ENCODE results near the gene GKN1. TPM values are rescaled to one million over a fixed set of nuclear protein-coding genes. Genes with fewer than 3 reads are reported as not detected.
"Not testable (repeated sequence)": the region's sequence is repeated elsewhere in the genome, so short reads cannot be mapped to it uniquely, and the experiment has no call there.

Gene GKN1
- total RNA-seq, 1 donor from 2014 or later, result not detected

- intact Hi-C loops (cut with micrococcal nuclease), result not testable (repeated sequence)
Measured at GRCh38 chr2:68955432-68955831, 19.0 kb upstream of the GKN1 start.

DNA sequence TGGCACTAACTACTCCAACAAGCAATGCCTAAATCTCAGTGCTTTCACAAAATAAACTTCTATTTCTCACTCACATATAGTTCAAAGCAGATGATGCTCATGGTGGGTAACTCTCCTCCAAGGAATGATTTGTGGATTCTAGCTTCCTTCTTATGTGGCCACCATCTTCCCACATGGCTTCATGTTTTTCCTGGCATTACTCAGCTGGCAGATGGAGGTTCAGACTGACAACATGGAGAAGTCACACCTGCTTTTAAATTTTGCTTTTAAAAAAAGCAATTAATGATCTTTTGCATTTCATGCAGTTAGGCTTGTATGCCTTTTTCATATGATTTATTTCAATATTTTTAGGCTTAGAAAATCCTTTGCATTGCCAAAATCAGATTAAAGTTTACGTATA is 15.4 kb upstream of the GKN1 start:
- intact Hi-C loops (cut with micrococcal nuclease), result no loop called here

DNA sequence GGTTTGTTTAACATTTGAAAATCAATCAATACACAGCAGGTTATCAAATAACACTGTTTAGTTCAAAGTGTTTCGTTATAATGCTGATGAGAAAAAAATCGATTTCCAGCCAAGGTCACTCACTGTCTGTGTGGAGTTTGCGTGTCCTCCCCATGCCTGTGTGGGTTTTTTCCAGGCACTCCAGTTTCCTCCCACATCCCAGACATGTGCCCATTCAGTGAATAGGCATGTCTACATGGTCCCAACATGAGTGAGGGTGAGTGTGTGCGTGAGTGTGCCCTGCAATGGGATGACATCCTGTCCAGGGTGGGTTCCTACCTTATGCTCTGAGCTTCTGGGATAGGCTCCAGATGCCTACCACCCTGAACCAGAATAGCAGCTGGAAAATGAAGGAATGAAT is 13.1 kb upstream of the GKN1 start:
- intact Hi-C loops (cut with micrococcal nuclease), result no loop called here

DNA sequence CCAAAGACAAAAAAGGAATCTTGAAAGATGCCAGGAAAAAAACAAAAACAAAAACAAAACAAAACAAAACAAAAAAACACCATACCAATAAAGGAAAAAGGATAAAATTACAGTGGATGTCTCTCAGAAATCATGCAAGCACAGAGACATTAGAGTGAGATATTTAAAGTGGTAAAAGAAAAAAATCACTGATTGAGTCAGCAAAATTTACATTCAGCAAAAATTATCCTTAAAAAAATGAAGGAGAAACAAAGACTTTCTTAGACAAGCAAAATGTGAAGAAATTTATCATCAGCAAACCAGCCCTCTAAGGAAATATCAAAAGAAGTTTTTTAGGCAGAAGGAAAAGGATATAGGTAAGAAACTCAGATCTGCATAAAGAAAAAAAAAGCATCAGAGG is 10.2 kb upstream of the GKN1 start:
- intact Hi-C loops (cut with micrococcal nuclease), result no loop called here

DNA sequence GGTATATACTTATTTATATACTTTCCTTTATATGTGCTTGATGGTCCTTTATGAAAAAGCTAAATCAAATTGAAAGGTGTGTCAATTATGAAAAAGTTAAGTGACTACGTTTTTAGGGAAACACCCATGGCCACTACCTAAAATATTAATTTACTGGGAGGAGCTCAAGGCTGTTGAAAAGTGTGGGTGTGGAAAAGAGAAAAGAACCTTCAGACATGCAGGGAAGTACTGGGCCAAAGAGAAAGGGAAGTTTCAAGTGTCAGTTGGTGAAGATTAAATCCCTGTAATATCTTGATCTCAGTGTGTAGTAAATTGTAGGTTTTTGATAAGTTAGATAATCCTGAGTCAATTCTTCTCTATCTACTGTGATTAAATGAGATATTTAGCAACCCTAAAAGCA is 6.2 kb upstream of the GKN1 start:
- intact Hi-C loops (cut with micrococcal nuclease), result no loop called here

DNA sequence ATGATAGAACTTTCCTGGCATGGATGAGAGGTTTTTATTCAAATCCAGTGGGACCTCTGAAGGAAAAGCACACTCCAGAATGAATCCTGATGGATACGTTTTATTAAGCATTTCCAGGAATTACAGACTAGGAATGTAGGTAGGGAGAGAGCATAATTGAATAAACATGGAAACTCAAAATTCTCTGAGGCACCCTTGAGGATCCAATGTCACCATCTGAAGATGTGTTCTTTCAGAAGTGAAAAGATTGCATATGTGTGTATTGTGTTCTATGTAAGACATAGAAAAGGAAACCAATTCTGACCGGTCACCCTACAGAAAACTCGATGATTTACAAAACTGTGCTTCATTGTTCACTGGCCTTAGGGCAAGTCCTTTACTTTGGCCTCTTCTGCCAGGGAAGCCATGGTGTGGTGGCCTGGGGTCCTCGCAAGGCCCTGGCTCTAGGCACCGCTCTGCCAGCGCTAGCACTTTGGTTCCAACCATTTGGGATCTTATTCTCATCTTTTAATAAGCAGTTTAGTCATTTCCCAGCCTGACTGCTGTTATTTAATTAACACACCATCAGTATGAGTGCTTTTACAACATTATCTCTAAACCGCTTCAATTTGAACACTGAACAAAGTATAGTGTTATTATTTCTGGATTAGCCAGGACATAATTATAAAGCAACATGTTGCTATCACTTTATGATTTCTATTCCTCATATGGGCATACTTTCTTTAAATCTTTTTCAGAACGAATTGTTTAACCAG is 4.5 kb upstream of the GKN1 start:
- intact Hi-C loops (cut with micrococcal nuclease), result no loop called here

DNA sequence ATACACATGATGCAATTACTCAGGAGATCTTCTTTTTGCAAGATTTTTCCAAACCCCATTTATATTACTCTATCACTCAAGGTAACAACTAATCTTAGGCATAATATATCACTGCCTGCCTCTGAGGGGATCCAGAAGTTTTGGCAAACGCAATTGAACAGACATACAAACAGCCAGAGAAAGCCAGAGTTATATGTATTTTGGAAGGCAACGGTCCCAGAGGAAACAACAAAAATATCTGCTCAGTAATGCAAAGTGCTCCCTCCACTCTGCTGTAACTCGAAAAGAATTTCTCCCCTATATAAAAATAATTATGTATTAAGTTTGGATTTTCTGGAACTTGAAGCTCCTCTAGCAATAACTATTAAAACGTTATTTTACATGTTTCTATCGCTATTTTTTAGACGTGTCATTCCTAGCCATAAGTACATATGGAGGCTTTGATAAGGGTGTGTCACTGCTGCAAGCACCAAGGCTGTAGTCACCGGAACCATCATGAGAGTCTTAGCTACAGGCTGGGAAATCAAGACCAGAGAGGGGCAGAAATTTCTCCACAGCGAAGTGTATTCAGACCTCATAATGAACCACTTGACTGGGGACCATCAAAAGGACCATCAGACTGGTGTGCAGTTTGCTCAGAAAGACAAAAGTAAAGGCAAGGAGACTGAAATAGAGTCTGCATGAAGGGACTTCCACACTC is 3.7 kb upstream of the GKN1 start:
- intact Hi-C loops (cut with micrococcal nuclease), result no loop called here

- intact Hi-C loops (cut with micrococcal nuclease), result no loop called here
Measured at GRCh38 chr2:68971591-68972231, 2.7 kb upstream of the GKN1 start.

GRCh38 chr2:68974946-68975665 is 670 bp downstream of the GKN1 start:
- intact Hi-C loops (cut with micrococcal nuclease), result no loop called here

GRCh38 chr2:68975844-68976243 is 1.4 kb downstream of the GKN1 start:
- intact Hi-C loops (cut with micrococcal nuclease), result no loop called here

DNA sequence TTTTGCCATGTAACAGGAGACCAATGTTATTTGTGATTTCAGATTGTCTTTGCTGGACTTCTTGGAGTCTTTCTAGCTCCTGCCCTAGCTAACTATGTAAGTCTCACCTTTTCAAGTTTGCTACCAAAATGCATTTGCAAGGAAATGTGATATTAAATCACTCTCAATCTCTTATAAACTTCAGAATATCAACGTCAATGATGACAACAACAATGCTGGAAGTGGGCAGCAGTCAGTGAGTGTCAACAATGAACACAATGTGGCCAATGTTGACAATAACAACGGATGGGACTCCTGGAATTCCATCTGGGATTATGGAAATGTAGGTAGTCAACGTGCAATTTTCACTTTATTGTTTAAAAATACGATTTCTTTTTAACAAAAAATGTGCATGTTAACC is 3.0 kb downstream of the GKN1 start:
- intact Hi-C loops (cut with micrococcal nuclease), result no loop called here

DNA sequence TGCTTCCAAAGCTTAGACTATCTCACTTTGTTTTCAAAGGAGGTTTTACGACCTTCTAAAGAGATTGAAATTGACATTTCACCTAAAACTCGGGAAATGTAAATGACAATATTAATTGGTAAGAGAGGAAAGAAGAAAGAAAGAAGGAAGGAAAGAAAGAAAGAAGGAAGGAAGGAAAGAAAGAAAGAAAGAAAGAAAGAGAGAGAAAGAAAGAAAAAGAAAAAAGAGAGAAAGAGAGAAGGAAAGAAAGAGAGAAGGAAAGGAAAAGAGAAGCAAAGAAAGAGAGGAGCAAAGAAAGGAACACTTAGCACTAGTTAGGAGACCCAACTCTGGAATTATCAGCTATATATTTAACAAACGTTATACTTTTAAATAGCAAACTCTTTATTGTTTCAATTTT is 3.7 kb downstream of the GKN1 start:
- intact Hi-C loops (cut with micrococcal nuclease), result no loop called here

- intact Hi-C loops (cut with micrococcal nuclease), result no loop called here
Measured at GRCh38 chr2:68980956-68981355, 6.5 kb downstream of the GKN1 start.

DNA sequence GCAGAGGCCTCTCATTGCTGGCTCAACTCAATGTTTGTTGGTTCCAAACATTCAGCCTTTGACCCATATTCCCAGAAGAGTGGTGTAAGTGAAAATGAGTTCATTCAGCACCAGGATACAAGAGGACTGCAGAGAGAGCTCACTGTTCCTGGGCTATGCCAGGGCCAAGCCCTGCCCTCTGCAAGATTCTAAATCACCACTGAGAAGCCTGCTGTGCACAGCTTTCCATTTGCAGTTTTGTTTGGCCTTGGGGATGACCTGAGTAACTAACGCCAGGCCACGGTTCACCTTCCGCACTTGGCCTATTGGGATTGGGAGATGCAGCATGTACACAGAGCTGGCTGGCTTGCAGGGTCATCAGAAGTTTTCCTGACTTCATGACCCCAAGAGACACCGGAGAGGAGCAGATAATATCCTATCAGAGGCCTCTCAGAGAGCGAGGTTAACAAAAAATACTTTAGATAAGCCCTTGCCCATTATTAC is 12.6 kb downstream of the GKN1 start:
- intact Hi-C loops (cut with micrococcal nuclease), result no loop called here

DNA sequence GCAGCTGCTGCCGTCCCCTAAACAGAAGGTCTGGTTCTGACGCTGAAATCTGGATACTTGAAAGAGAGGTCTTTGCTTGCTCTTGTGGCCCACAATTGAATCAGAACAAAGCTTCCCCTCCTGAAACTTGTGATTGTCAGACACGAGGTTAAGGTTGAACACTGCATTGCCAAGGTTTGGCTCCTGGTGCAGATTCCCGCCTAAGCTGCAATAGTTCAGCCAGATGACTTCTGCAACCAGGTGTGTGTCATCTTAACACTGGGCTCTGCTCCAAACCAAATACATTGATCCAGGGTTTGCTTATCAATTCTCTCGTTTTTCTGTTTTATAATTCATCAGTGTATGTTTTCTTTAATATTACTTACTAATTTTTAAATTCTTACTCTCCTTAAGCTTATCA is 14.6 kb downstream of the GKN1 start:
- intact Hi-C loops (cut with micrococcal nuclease), result no loop called here

GRCh38 chr2:68992341-68992740 is 17.9 kb downstream of the GKN1 start:
- intact Hi-C loops (cut with micrococcal nuclease), result no loop called here

GRCh38 chr2:68992933-68993332 is 18.5 kb downstream of the GKN1 start:
- intact Hi-C loops (cut with micrococcal nuclease), result no loop called here

- intact Hi-C loops (cut with micrococcal nuclease), result no loop called here
Measured at GRCh38 chr2:68993660-68994059, 19.2 kb downstream of the GKN1 start.

DNA sequence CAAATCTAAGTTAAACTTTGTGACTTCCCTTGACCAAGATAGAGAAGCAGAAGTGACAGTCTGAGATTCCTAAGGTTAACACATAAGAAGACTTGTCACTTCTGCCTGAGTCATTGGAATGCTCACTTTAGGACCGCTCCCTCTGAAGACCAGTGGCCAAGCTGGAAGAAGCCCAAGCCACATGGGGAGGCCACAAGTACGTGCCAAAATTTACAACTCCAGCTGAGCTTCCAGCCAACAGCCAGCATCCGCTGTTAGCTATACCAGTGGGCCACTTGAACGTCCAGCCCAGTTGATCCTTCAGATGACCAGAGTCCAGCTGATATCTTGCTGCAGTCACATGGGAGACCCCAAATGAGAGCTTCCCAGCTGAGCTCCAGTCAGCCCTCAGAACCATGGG is 20.4 kb downstream of the GKN1 start:
- intact Hi-C loops (cut with micrococcal nuclease), result no loop called here

GRCh38 chr2:68995916-68996315 is 21.5 kb downstream of the GKN1 start:
- intact Hi-C loops (cut with micrococcal nuclease), result no loop called here

- intact Hi-C loops (cut with micrococcal nuclease), result no loop called here
Measured at GRCh38 chr2:68997401-68997800, 23.0 kb downstream of the GKN1 start.

GRCh38 chr2:69001879-69002278 is 27.4 kb downstream of the GKN1 start:
- intact Hi-C loops (cut with micrococcal nuclease), result no loop called here
